ENCODE measurements around the gene DAB1.

DAB1 gene

GRCh38 chr1:56977910-56978309 lies 445.9 kb downstream of the DAB1 start:
- no peaks in the 10 kb centered on the region for H3K27me3 ChIP-seq (ENCODE audit: low read length)
- H3K79me2 ChIP-seq (ENCODE audit: insufficient read depth, low read length) = no peaks in the 10 kb centered on the region
- H3K9ac ChIP-seq (ENCODE audit: low read length) = no peak overlapping the region

GRCh38 chr1:56975446-56975845 lies 448.4 kb downstream of the DAB1 start:
- H3K27me3 ChIP-seq (ENCODE audit: low read length) = no peaks in the 10 kb centered on the region
- no peaks in the 10 kb centered on the region for H3K79me2 ChIP-seq (ENCODE audit: insufficient read depth, low read length)
- H3K4me2 ChIP-seq (ENCODE audit: low read depth, low read length, poor library complexity, severe bottlenecking) = no peak overlapping the region
- no peak overlapping the region for H2AFZ ChIP-seq (ENCODE audit: low read depth, low read length, severe bottlenecking)
- no peak overlapping the region for H3K27ac ChIP-seq (ENCODE audit: low read depth, low read length)
- TF ChIP-seq EZH2phosphoT487 (conservative IDR thresholded peaks at IDR 0.05; ENCODE audit: low read length) (no peak), CTCF (IDR thresholded peaks at IDR 0.05; ENCODE audit: insufficient read depth, low read length, poor library complexity, severe bottlenecking) (no peak)
- no peaks in the 10 kb centered on the region for H3K9me2 ChIP-seq (replicated peaks; ENCODE audit: insufficient read depth, low read length)
- H3K9me3 ChIP-seq (ENCODE audit: insufficient read depth, low read length) = peaks cover 3% of the 10 kb centered on the region; the same call in 1 of the 2 replicates
- H3K9ac ChIP-seq (ENCODE audit: low read length) = no peak overlapping the region
- no peaks in the 10 kb centered on the region for H3F3A ChIP-seq (ENCODE audit: insufficient read depth)
- no peaks in the 10 kb centered on the region for H3K36me3 ChIP-seq (ENCODE audit: low read length)
- H3K4me3 ChIP-seq (ENCODE audit: insufficient read depth, low read length, poor library complexity, severe bottlenecking) = no peak overlapping the region
- H4K20me1 ChIP-seq (ENCODE audit: low read depth, low read length) = no peaks in the 10 kb centered on the region

More at GRCh38 chr1:56977910-56978309, 445.9 kb downstream of the DAB1 start:
- H3K4me3 ChIP-seq (ENCODE audit: insufficient read depth, low read length, poor library complexity, severe bottlenecking) = no peak overlapping the region
- no peak overlapping the region for H2AFZ ChIP-seq (ENCODE audit: low read depth, low read length, severe bottlenecking)
- H3F3A ChIP-seq (ENCODE audit: insufficient read depth) = no peaks in the 10 kb centered on the region
- peaks cover 3% of the 10 kb centered on the region; the same call in 1 of the 2 replicates for H3K9me3 ChIP-seq (ENCODE audit: insufficient read depth, low read length)
- no peaks in the 10 kb centered on the region for H4K20me1 ChIP-seq (ENCODE audit: low read depth, low read length)
- no peak overlapping the region for H3K27ac ChIP-seq (ENCODE audit: low read depth, low read length)
- no peaks in the 10 kb centered on the region for H3K9me2 ChIP-seq (replicated peaks; ENCODE audit: insufficient read depth, low read length)
- H3K36me3 ChIP-seq (ENCODE audit: low read length) = no peaks in the 10 kb centered on the region
- H3K4me2 ChIP-seq (ENCODE audit: low read depth, low read length, poor library complexity, severe bottlenecking) = no peak overlapping the region
- TF ChIP-seq EZH2phosphoT487 (conservative IDR thresholded peaks at IDR 0.05; ENCODE audit: low read length) (no peak), CTCF (IDR thresholded peaks at IDR 0.05; ENCODE audit: insufficient read depth, low read length, poor library complexity, severe bottlenecking) (no peak)

GRCh38 chr1:56973923-56974742 lies 449.7 kb downstream of the DAB1 start:
- H3K9me3 ChIP-seq (ENCODE audit: insufficient read depth, low read length) = peaks cover 3% of the 10 kb centered on the region; the same call in 1 of the 2 replicates
- no peaks in the 10 kb centered on the region for H3K79me2 ChIP-seq (ENCODE audit: insufficient read depth, low read length)
- no peak overlapping the region for H3K9ac ChIP-seq (ENCODE audit: low read length)
- no peaks in the 10 kb centered on the region for H3K27me3 ChIP-seq (ENCODE audit: low read length)
- H3K4me2 ChIP-seq (ENCODE audit: low read depth, low read length, poor library complexity, severe bottlenecking) = no peak overlapping the region
- H4K20me1 ChIP-seq (ENCODE audit: low read depth, low read length) = no peaks in the 10 kb centered on the region
- H3K9me2 ChIP-seq (replicated peaks; ENCODE audit: insufficient read depth, low read length) = no peaks in the 10 kb centered on the region
- H3K4me3 ChIP-seq (ENCODE audit: insufficient read depth, low read length, poor library complexity, severe bottlenecking) = no peak overlapping the region
- H3K27ac ChIP-seq (ENCODE audit: low read depth, low read length) = no peak overlapping the region
- no peak overlapping the region for H2AFZ ChIP-seq (ENCODE audit: low read depth, low read length, severe bottlenecking)
- TF ChIP-seq CTCF (IDR thresholded peaks at IDR 0.05; ENCODE audit: insufficient read depth, low read length, poor library complexity, severe bottlenecking) = no peak
- TF ChIP-seq EZH2phosphoT487 (conservative IDR thresholded peaks at IDR 0.05; ENCODE audit: low read length) = no peak
- no peaks in the 10 kb centered on the region for H3K36me3 ChIP-seq (ENCODE audit: low read length)
- H3F3A ChIP-seq (ENCODE audit: insufficient read depth) = no peaks in the 10 kb centered on the region
